Measurements from ENCODE around the gene TSPAN18.

The TSPAN18 gene

GRCh38 chr11:44971185-44971584, 244.4 kb downstream of the TSPAN18 start:
- DNase-seq, result no peak

GRCh38 chr11:44972746-44973435, 246.1 kb downstream of the TSPAN18 start:
- no peak for DNase-seq

GRCh38 chr11:44973632-44974401, 247.1 kb downstream of the TSPAN18 start:
- no peak for DNase-seq

- no peak for DNase-seq
These were observed 247.7 kb downstream of the TSPAN18 start for GRCh38 chr11:44974402-44975000.

- no peak for DNase-seq
These were observed 249.8 kb downstream of the TSPAN18 start for GRCh38 chr11:44976576-44976975.

GRCh38 chr11:44977493-44977984, 250.8 kb downstream of the TSPAN18 start:
- DNase-seq, result peak; percentile 33

- no peak for DNase-seq
These were observed 251.7 kb downstream of the TSPAN18 start for GRCh38 chr11:44978274-44978960.

- DNase-seq, result no peak
These were observed 252.2 kb downstream of the TSPAN18 start for GRCh38 chr11:44978961-44979331.

GRCh38 chr11:44979543-44980399, 253.0 kb downstream of the TSPAN18 start:
- no peak for DNase-seq

- DNase-seq, result no peak
These were observed 254.0 kb downstream of the TSPAN18 start for GRCh38 chr11:44980533-44981427.
